ENCODE measurements around the gene MBIP.

Gene MBIP

GRCh38 chr14:36258241-36258640 is 62.2 kb downstream of the MBIP start:
- no peak for DNase-seq

- no peak for DNase-seq
Measured at GRCh38 chr14:36256126-36256801, 64.2 kb downstream of the MBIP start.

- no peak for DNase-seq
Measured at GRCh38 chr14:36254020-36254624, 66.3 kb downstream of the MBIP start.
